Thoracic aorta (tissue), 2 donors: Measurements from ENCODE around the gene ASB5. TPM values are rescaled to one million over a fixed set of nuclear protein-coding genes. Genes with fewer than 3 reads are reported as not detected.

Experiments
- ATAC-seq: fragments of 150-250 bp; one replicate; pipeline ENCODE4 v1.8.0; 2017; ENCODE audit warnings: low read depth; ENCODE audit not compliant: insufficient number of reproducible peaks, low FRiP score
- DNase-seq: peaks from one replicate; pipeline ENCODE4 v3.0.0-alpha.2; 2020; ENCODE audit warnings: low spot score
- H3K27ac ChIP-seq, 2 donors: fragments of 200-600 bp; sonication (generic); 1 replicate in 1 of 2; 2 replicates in 1 of 2; pipeline ENCODE4 v1.5.1; 2016; ENCODE audit warnings: mild to moderate bottlenecking in 2 of 2, moderate library complexity in 2 of 2
- H3K27me3 ChIP-seq: fragments of 200-600 bp; sonication (generic); replicated peaks from 2 replicates; pipeline ENCODE4 v1.6.0; 2016; ENCODE audit warnings: mild to moderate bottlenecking; ENCODE audit not compliant: insufficient read depth
- H3K36me3 ChIP-seq: fragments of 200-600 bp; sonication (generic); one replicate; pipeline ENCODE4 v1.5.1; 2016
- H3K4me1 ChIP-seq, 2 donors: fragments of 200-600 bp; sonication (generic); 1 replicate in 1 of 2; 2 replicates in 1 of 2; pipeline versions ENCODE4 v1.5.1 to v1.6.0; 2016; ENCODE audit warnings: low read depth in 2 of 2, mild to moderate bottlenecking in 1 of 2; ENCODE audit not compliant: control insufficient read depth in 1 of 2
- H3K4me3 ChIP-seq: fragments of 200-600 bp; sonication (generic); 2 replicates; pipeline ENCODE4 v1.5.1; 2016; ENCODE audit warnings: mild to moderate bottlenecking
- H3K9me3 ChIP-seq: fragments of 200-600 bp; sonication (generic); 2 replicates; pipeline ENCODE4 v1.5.1; 2016
- CTCF ChIP-seq: fragments of 200-600 bp; sonication (generic); IDR thresholded peaks from one replicate; pipeline ENCODE4 v1.5.1; 2019; ENCODE audit warnings: antibody characterized with exemption
- total RNA-seq, 2 donors: library from RNA; depleted of rRNA; stranded (reverse); fragments of >200 nt; gene quantifications; one replicate each; pipeline versions ENCODE4 v1.1.0 to v1.2.3, GENCODE V29; 2016

Gene ASB5
- total RNA-seq, 2 donors from 2014 or later = not detected

GRCh38 chr4:176198316-176198903 lies 70.6 kb downstream of the ASB5 start:
- no peak for DNase-seq
- no peak for ATAC-seq
- no peak for TF ChIP-seq CTCF

GRCh38 chr4:176195184-176195978 lies 73.6 kb downstream of the ASB5 start, which contains the start of gene SPATA4:
TSS of gene SPATA4 (minus strand) at chr4:176195585. CDS start at chr4:176195562, 23 bp downstream.
- Histone ChIP-seq H3K4me1 (peaks cover 0 to 9% of the 10 kb centered on the region in 2 donors), H3K36me3 (no peaks in the 10 kb centered on the region), H3K27ac (peak within 1 kb of the TSS; percentile 62 to 76), H3K9me3 (no peaks in the 10 kb centered on the region), H3K4me3 (peak within 1 kb of the TSS; percentile 93), H3K27me3 (no peaks in the 10 kb centered on the region)
- DNase-seq = peak; percentile 88
- no peak for TF ChIP-seq CTCF
- peak; percentile 92 for ATAC-seq

More at GRCh38 chr4:176198316-176198903, 70.6 kb downstream of the ASB5 start:
- Histone ChIP-seq H3K4me3 (no peak overlapping the region), H3K4me1 (peaks cover 0 to 9% of the 10 kb centered on the region in 2 donors), H3K27ac (no peak overlapping the region), H3K36me3 (no peaks in the 10 kb centered on the region), H3K9me3 (no peaks in the 10 kb centered on the region), H3K27me3 (no peaks in the 10 kb centered on the region)

GRCh38 chr4:176193938-176194337 lies 75.1 kb downstream of the ASB5 start:
- no peaks in the 10 kb centered on the region for H3K27me3 ChIP-seq
- H3K36me3 ChIP-seq = no peaks in the 10 kb centered on the region
- no peak overlapping the region for H3K27ac ChIP-seq
- ATAC-seq (no peak), DNase-seq (no peak)
- no peaks in the 10 kb centered on the region for H3K9me3 ChIP-seq
- TF ChIP-seq CTCF = no peak
- peaks cover 0 to 9% of the 10 kb centered on the region in 2 donors for H3K4me1 ChIP-seq
- no peak overlapping the region for H3K4me3 ChIP-seq

- Histone ChIP-seq H3K27me3 (no peaks in the 10 kb centered on the region), H3K27ac (no peak overlapping the region), H3K4me3 (no peak overlapping the region), H3K4me1 (peaks cover 0 to 9% of the 10 kb centered on the region in 2 donors), H3K9me3 (no peaks in the 10 kb centered on the region), H3K36me3 (no peaks in the 10 kb centered on the region)
- DNase-seq = no peak
- no peak for TF ChIP-seq CTCF
- no peak for ATAC-seq
These were observed 75.9 kb downstream of the ASB5 start for GRCh38 chr4:176193126-176193525.

- Histone ChIP-seq H3K36me3 (no peaks in the 10 kb centered on the region), H3K27ac (no peak overlapping the region), H3K9me3 (no peaks in the 10 kb centered on the region), H3K4me1 (peaks cover 0 to 19% of the 10 kb centered on the region in 2 donors), H3K4me3 (no peak overlapping the region), H3K27me3 (no peaks in the 10 kb centered on the region)
- DNase-seq (no peak), ATAC-seq (no peak)
- TF ChIP-seq CTCF = no peak
These were observed 77.0 kb downstream of the ASB5 start for GRCh38 chr4:176191974-176192373.
